GM18499 (cell line): ENCODE results near the gene TAB2.
"Not testable (repeated sequence)": the region's sequence is repeated elsewhere in the genome, so short reads cannot be mapped to it uniquely, and the experiment has no call there.

Source experiments
- ATAC-seq: cut with Tn5 transposase; IDR thresholded peaks from one replicate; pipeline ENCODE4 v1.9.1; 2021; ENCODE audit warnings: moderate number of reproducible peaks; ENCODE audit not compliant: insufficient read depth, unreplicated experiment

The TAB2 gene

GRCh38 chr6:149454346-149454848 lies 136.9 kb downstream of the TAB2 start:
- no peak for ATAC-seq

DNA sequence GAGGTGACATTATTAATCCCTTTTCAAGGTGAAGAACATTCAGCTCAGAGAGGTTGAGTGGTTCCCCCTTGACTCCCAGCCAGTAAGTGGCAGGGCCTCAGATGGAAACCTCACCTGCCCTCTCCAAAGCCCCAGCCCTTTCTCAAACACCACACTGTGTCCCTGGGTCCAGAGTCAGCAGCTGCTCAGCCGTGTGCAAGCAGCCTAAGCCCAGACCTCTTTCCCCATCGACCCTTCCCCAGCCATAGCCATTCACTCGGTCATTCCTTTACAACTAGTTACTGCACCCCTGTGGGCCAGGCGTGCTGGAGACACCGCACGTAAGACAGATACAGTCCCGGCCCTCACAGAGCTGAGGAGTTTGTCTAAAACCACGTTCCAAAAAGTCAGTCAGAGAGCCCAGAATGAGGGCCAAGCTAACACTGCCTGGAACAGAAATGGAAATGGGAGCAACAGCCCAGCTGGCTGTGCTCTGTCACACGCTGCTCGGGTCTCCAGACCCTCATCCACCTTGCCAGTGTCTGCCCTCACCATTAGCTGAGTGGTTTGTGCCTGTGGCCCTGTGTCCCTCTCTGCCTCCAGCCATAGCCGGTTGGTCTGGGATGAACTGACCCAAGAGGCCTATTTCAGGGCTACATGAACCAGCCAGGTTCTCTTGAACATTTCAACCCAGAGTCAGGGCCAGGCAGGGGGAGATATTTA lies 137.7 kb downstream of the TAB2 start:
- no peak for ATAC-seq

DNA sequence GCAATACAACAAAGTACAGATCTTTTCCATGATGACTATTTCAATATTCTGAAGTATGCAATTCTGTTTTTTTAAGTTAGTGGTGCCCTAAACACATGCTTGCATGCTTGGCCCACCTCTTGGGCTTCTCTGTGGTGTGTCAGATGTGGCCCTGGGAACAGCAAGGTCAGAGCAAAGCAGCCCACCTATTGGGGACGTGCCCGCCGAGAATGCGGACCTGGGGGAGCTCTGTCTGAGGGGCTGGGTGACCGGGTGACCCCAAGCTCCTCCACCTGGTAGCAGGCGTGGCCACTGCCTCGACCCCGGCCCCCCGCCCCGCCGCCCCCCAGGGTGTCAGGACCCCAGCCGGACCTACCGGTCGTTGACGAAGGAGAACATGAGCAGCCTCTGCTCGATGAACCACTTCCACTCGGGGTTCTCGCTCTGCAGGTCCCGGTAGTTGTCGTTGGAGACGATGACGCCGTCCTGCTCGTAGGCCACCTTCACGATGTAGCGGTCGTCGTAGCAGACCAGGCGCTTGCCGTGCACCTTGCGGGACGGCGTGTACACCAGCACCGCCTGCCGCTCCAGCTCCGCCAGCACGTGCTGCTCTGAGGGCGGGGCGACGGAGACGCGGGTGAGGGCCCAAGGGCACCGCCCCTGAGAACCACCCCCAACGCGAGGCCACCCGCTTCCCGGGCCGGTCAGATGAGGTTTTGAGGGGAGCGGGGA lies 139.0 kb downstream of the TAB2 start:
- no peak for ATAC-seq

- no peak for ATAC-seq
These were observed 139.9 kb downstream of the TAB2 start for GRCh38 chr6:149457316-149457884.

DNA sequence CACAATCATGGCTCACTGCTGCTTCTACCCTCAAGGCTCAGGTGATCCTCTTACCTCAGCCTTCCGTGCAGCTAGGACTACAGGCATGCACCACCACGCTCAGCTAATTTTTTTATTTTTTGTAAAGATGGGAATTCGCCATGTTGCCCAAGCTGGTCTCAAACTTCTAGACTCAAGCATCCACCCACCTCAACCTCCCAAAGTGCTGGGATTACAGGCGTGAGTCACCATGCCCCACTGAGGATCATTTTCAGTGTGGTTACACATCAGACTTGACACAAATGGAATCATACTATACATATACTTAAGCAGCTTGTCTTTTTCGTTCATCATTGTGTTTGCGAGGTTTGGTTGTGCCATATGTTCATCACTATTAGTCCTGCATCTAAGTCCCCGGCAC lies 140.7 kb downstream of the TAB2 start:
- ATAC-seq: no peak

- ATAC-seq: no peak
These were observed 141.3 kb downstream of the TAB2 start for GRCh38 chr6:149458806-149459205.

GRCh38 chr6:149459761-149460160 lies 142.2 kb downstream of the TAB2 start:
- ATAC-seq: no peak

DNA sequence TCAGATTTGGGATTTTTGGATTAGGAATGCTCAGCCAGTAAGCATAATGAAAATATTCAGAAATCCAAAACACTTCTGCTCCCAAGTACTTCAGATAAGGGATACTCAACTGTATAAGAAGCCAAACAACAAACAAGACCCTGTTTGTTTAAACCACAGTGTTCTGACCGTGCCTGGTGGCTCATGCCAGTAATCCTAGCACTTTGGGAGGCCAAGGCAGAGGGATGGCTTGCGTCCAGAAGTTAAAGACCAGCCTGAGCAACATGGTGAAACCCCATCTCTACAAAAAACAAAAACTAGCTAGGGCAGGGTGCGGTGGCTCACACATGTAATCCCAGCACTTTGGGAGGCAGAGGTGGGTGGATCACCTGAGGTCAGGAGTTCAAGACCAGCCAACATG lies 142.7 kb downstream of the TAB2 start:
- not testable (repeated sequence) for ATAC-seq
